ENCODE measurements around the gene PRR5L. TPM values are rescaled to one million over a fixed set of nuclear protein-coding genes. Genes with fewer than 3 reads are reported as not detected.

The PRR5L gene
- total RNA-seq = 1 to 10 TPM; 1.0 to 5.3 TPM

DNA sequence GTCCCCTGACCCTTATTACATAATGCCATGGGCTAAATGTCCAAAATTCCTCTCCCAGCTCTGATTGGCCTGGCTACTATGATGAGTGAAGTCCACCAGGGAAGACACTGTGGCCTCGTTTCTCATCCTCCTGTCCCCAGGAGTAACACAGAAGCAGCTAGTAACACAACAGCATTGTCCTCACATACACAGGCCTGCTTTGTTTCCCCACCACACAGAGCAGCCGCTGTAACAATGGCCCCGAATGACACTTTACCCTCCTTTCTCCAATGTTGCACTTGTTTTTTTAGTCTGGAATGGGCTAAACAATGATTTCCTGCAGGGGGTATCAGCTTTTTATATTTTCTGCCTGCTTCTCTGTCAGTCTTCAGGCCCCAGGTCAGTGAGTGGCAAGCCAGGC is at the start of gene PRR5L:
PRR5L (plus strand) TSS at position 363 of the 400 bp plus-strand sequence. CDS start 104,834 bp downstream, outside the sequence.

DNA sequence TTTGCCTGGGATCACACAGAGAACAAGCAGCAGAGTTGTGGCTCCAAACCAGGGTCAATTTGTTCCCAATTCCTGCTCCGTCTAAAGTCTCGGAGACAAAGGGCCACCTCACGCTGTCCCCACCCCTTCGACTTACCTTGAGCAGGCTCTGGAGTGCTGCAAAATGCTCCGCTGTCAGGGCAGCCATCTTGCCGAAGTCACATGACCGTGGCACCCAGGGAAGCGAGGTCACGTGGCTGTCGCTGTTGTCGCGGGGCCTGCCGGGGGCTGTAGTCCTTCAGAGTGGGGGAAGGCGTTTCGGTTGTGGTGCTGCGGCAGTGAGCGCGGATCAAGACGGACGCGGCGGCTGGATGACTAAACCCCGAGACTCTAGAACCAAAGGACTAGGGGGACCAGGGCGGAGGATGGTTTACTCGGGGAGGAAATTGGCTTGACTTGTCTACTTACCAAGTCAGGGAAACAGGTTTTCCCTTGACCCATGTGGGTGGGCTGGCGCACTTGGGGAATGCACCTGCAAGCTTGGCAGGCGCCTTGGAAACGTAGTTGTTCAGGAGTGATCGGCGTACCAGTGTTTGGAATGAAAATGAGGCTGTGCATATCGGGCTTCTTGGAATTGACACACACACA is 6.7 kb upstream of the PRR5L start, which contains the start of gene COMMD9:
COMMD9 (minus strand) TSS at position 199 of the 627 bp plus-strand sequence; CDS start at position 187, 12 bp downstream.

DNA sequence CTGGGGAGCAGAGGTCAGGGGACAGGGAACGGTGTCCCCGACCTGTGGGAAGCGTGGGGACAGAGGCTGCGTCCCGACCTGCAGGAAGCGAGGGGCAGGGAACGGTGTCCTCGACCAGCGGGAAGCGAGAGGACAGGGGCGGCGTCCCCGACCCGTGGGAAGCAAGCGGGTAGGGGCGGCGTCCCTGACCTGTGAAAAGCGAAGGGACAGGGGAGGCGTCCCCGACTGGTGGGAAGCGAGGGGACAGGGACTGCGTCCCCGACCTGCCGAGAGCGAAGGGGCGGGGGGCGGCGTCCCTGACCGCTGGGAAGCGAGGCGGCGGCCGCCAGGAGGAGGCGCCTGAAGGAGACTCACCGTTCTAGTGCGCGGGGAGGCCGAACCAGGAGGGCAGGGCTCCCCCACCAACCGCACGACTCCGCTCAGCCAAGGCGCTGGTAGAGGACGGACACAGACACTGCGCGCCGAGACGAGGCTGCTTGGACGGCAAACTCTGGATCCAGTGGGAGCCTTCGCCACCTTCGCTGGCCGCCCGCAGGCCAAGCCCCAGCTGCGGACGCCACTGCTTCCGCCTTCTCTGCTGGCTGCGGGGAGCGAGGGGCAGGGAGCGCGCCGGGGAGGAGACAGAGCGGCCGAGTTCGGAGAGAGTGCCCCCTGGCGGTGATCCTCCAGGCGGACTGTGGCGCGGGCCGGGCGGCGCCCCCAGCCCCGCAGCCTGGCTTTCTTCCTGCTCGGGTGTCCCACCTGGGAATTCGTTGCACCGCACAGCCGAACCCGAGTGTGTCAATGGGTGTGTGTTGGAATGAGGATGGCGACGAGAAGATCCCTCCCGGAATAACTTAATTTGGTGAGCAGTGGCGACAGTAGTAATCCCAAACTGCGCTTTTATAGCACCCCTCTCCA is 213.9 kb downstream of the PRR5L start, which contains the start of gene TRAF6:
TRAF6 (minus strand) TSS at position 579 of the 900 bp plus-strand sequence. CDS start 8,757 bp downstream, outside the sequence.

Small RNAs within 50 kb of the gene (small RNA-seq; reads per million reads assigned to genes)
- 0 reads per million in 2 donors for gene AC061999.1

Other genes with a start within 250 kb of the PRR5L start
- gene COMMD9, start 6.9 kb upstream of the PRR5L start, total RNA-seq = 10 to 100 TPM; 48.5 to 56.3 TPM
- gene TRAF6, start 214.0 kb downstream of the PRR5L start, total RNA-seq = 1 to 10 TPM; 7.2 to 8.0 TPM